ENCODE results near the gene INSC. TPM values are rescaled to one million over a fixed set of nuclear protein-coding genes. Genes with fewer than 3 reads are reported as not detected.

INSC gene
- total and polyA plus RNA-seq, 11 donors: 0.19 to 1.5 (median 0.43) TPM; not detected in 1

- peaks cover 0 to 4% (median 0%) of the 10 kb centered on the region in 12 donors for H3K4me1 ChIP-seq
- intact Hi-C loops (cut with DNase I): no loop called here
- DNase-seq (no peak), ATAC-seq (no peak)
- WGBS, 4 donors: 44 to 77% (median 51%) methylated on average over 2 of the region's 2 CpGs
- no peaks in the 10 kb centered on the region for H3K9me3 ChIP-seq
- H3K36me3 ChIP-seq: no peaks in the 10 kb centered on the region
- TF ChIP-seq POLR2A (IDR thresholded peaks at IDR 0.05) (no peak), CTCF (IDR thresholded peaks at IDR 0.05) (no peak)
- no peak overlapping the region for H3K4me3 ChIP-seq
- H3K27ac ChIP-seq: no peak overlapping the region
- H3K27me3 ChIP-seq: no peaks in the 10 kb centered on the region
These were observed 174.1 kb downstream of the INSC start for GRCh38 chr11:15288863-15289262.

- no peak for TF ChIP-seq POLR2A (IDR thresholded peaks at IDR 0.05)
- TF ChIP-seq CTCF (IDR thresholded peaks at IDR 0.05): no peak
- Histone ChIP-seq H3K27ac (no peak overlapping the region), H3K4me3 (no peak overlapping the region), H3K9me3 (no peaks in the 10 kb centered on the region), H3K27me3 (no peaks in the 10 kb centered on the region), H3K4me1 (peaks cover 0 to 4% (median 0%) of the 10 kb centered on the region in 12 donors), H3K36me3 (no peaks in the 10 kb centered on the region)
- DNase-seq (no peak), ATAC-seq (no peak)
- WGBS, 4 donors: 78 to 90% (median 81%) methylated on average over 4 to 5 of the region's 5 CpGs
- intact Hi-C loops (cut with DNase I): no loop called here
These were observed 175.0 kb downstream of the INSC start for GRCh38 chr11:15289723-15290122.

GRCh38 chr11:15291885-15292284 lies 177.2 kb downstream of the INSC start:
- DNase-seq: peak in 4 of 5 donors; percentile 28 to 53 (median 46)
- H3K4me3 ChIP-seq: no peak overlapping the region

GRCh38 chr11:15293975-15294620 lies 179.4 kb downstream of the INSC start:
- no peaks in the 10 kb centered on the region for H3K27me3 ChIP-seq
- H3K9me3 ChIP-seq: no peaks in the 10 kb centered on the region
- 76 to 92% (median 86%) methylated on average over 1 of the region's 1 CpG for WGBS, 4 donors
- H3K4me3 ChIP-seq: no peak overlapping the region
- no peak overlapping the region for H3K27ac ChIP-seq
- no peaks in the 10 kb centered on the region for H3K36me3 ChIP-seq
- intact Hi-C loops (cut with DNase I): no loop called here
- no peak for TF ChIP-seq POLR2A (IDR thresholded peaks at IDR 0.05)
- no peak for TF ChIP-seq CTCF (IDR thresholded peaks at IDR 0.05)
- no peak for ATAC-seq
- peaks cover 0 to 4% (median 0%) of the 10 kb centered on the region in 12 donors for H3K4me1 ChIP-seq
- DNase-seq: no peak

More at GRCh38 chr11:15291885-15292284, 177.2 kb downstream of the INSC start:
- Histone ChIP-seq H3K36me3 (no peaks in the 10 kb centered on the region), H3K27me3 (no peaks in the 10 kb centered on the region), H3K9me3 (no peaks in the 10 kb centered on the region), H3K27ac (no peak overlapping the region), H3K4me1 (peaks cover 0 to 4% (median 0%) of the 10 kb centered on the region in 12 donors)
- intact Hi-C loops (cut with DNase I): no loop called here
- TF ChIP-seq POLR2A (IDR thresholded peaks at IDR 0.05) (no peak), CTCF (IDR thresholded peaks at IDR 0.05) (no peak)
- peak in 3 of 4 donors; percentile 44 to 71 (median 70) for ATAC-seq

All from heart left ventricle (tissue), 16 donors.